ENCODE data around the gene KNSTRN. TPM values are rescaled to one million over a fixed set of nuclear protein-coding genes. Genes with fewer than 3 reads are reported as not detected.

Gene KNSTRN
- total RNA-seq, 2 experiments from 2014 or later, result 57.5 to 63.3 TPM

DNA sequence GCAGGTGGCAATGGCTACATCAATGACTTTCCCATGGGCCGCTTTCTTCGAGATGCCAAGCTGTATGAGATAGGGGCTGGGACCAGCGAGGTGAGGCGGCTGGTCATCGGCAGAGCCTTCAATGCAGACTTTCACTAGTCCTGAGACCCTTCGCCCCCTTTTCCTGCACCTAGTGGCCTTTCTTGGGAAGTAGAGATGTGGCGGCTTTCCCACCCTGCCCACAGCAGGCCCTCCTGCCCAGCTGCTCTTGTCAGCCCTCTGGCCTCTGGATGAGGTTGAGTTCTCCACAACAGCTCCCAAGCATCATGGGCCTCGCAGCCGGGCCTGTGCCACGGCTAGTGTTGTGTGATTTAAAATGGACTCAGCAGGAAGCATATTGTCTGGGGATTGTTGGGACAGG is 35.6 kb downstream of the KNSTRN start:
- no peaks in the 10 kb centered on the region for H3K27me3 Mint-ChIP-seq
- peaks cover 18% of the 10 kb centered on the region for H3K36me3 Mint-ChIP-seq (ENCODE audit: low read depth)
- no peaks in the 10 kb centered on the region for H3K9me3 Mint-ChIP-seq
- CTCF ChIA-PET, result interaction anchor here (0.8 to 2.1 kb wide), 4 partner anchors 11 to 54 kb away, joined by 3 to 7 read pairs (median 3); no protein-coding TSS in a partner anchor
- peak overlapping the region; percentile 7 for H3K27ac Mint-ChIP-seq
- peaks cover 2% of the 10 kb centered on the region for H3K4me1 Mint-ChIP-seq
- POLR2A ChIA-PET, result no interaction called here
- H3K4me3 Mint-ChIP-seq, result no peak overlapping the region
- no peak for DNase-seq

- Mint-ChIP-seq H3K4me3 (no peak overlapping the region), H3K4me1 (peaks cover 2% of the 10 kb centered on the region), H3K36me3 (ENCODE audit: low read depth) (peaks cover 10% of the 10 kb centered on the region), H3K9me3 (no peaks in the 10 kb centered on the region), H3K27ac (no peak overlapping the region), H3K27me3 (no peaks in the 10 kb centered on the region)
- POLR2A ChIA-PET, result no interaction called here
- DNase-seq, result no peak
- CTCF ChIA-PET, result interaction anchor here (1.0 to 3.9 kb wide), 3 partner anchors 13 to 76 kb away, joined by 3 to 33 read pairs (median 6); no protein-coding TSS in a partner anchor
Measured at GRCh38 chr15:40420071-40420713, 37.7 kb downstream of the KNSTRN start.

DNA sequence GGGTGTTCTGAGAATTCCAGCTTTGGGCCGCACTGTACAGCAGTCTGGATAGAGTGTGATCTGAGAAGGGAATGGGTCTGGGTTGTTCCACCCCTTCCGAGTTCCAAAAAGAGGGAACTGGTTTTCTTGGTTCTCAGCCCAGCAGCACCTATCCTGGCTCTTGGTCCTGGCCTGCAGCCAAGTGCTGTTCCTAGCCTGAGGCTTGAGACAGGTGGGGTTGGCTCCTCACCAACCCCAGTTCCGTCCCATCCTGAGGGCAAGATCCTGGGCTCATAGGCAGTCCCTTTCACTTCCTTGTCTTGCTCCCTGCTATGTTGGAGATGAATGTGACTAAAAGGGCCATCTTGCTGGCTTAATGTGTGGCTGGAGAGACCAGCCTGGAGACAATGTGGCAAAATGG is 38.3 kb downstream of the KNSTRN start:
- ChIA-PET CTCF (interaction anchor here (1.0 to 3.9 kb wide), 10 partner anchors 13 to 113 kb away, joined by 3 to 33 read pairs (median 7); partner anchors contain the start of genes CCDC9B and PLCB2), POLR2A (no interaction called here)
- no peaks in the 10 kb centered on the region for H3K27me3 Mint-ChIP-seq
- peaks cover 2% of the 10 kb centered on the region for H3K4me1 Mint-ChIP-seq
- no peaks in the 10 kb centered on the region for H3K9me3 Mint-ChIP-seq
- H3K4me3 Mint-ChIP-seq, result no peak overlapping the region
- no peak for DNase-seq
- peaks cover 6% of the 10 kb centered on the region for H3K36me3 Mint-ChIP-seq (ENCODE audit: low read depth)
- no peak overlapping the region for H3K27ac Mint-ChIP-seq

DNA sequence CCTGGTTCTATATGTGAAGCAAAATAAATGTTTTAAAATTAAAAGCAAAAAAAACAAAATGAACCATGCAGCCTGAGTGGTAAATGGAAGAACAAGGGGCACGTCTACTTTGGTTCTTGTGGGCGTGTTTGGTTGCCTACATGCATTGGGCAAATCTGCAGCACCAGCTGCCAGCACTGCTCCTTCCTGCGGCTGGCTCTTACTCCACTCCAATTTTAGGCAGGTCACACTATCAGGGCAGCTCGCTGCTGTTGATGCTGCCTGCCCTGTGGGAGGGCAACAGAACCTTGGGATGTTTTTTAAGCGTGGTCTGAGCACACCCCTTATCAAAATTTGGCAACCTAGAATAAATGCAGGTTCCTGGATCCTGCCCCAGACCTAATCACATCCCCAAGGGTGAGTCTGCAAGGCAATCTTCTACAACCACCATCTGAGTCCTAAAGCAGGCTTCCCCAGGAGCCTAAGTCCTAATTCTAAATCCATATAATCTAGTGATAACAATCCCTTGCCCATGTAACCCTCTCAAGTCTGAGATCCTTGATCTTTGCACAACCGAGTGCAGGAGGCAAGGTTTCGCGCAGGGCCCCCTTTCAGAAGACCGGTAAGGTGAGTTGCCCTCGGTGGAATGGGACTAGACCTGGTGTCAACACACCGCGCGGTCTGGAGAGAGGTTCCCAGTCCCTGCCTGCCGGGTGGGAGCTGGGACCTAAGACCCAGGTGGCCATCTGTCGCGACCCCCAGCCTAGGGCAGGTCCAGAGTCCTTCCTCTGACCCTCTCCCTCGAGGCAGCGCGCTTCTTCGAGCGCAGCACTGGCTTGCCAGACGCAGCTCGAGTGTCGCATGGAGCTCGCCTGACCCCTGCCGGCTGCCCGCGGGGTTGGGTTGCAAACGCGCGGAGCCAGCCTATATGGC is 39.0 kb downstream of the KNSTRN start:
- ChIA-PET POLR2A (no interaction called here), CTCF (interaction anchor here (0.6 to 3.9 kb wide), 41 partner anchors 8 to 178 kb away, joined by 3 to 33 read pairs (median 4); partner anchors contain the start of genes CCDC9B, INAFM2, IVD and PHGR1)
- Mint-ChIP-seq H3K9me3 (no peaks in the 10 kb centered on the region), H3K36me3 (ENCODE audit: low read depth) (peaks cover 6% of the 10 kb centered on the region), H3K27me3 (no peaks in the 10 kb centered on the region), H3K27ac (no peak overlapping the region), H3K4me1 (peaks cover 2% of the 10 kb centered on the region), H3K4me3 (no peak overlapping the region)
- peak; percentile 81 for DNase-seq

DNA sequence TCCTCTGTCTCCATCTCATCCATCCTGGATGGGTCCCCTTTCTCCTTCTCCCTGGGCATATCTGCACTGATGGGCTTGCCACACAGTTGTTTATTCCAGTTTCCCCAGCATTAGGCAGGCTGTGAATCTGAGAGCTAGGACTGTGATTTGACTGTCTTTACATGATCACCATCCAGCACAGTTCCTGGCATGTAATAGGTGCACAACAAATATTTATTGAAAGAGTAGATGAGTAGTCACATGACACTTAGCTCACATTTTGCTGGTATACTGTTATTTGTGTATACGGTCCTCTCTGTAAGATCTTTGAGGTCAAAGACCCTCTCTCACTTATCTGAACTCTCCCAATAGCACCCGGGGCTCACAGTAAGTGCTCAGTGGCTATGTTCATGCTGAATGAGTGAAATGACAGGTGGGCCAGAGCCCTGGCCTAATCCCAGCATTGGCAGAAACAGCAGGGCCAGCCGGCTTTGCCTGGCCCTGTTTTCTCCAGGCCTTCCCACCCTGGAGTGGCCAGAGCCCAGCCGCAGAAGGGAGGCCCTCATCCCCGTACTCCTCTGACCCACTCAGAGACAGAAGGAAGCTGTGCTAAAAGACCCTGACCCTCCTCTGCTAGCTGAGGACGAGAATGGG is 42.1 kb downstream of the KNSTRN start:
- DNase-seq, result no peak
- Mint-ChIP-seq H3K9me3 (no peaks in the 10 kb centered on the region), H3K4me1 (peaks cover 2% of the 10 kb centered on the region), H3K36me3 (ENCODE audit: low read depth) (no peaks in the 10 kb centered on the region), H3K4me3 (no peak overlapping the region), H3K27ac (no peak overlapping the region), H3K27me3 (no peaks in the 10 kb centered on the region)
- ChIA-PET CTCF (interaction anchor here (0.9 to 3.4 kb wide), 4 partner anchors 19 to 87 kb away, joined by 3 to 18 read pairs (median 3); no protein-coding TSS in a partner anchor), POLR2A (no interaction called here)

DNA sequence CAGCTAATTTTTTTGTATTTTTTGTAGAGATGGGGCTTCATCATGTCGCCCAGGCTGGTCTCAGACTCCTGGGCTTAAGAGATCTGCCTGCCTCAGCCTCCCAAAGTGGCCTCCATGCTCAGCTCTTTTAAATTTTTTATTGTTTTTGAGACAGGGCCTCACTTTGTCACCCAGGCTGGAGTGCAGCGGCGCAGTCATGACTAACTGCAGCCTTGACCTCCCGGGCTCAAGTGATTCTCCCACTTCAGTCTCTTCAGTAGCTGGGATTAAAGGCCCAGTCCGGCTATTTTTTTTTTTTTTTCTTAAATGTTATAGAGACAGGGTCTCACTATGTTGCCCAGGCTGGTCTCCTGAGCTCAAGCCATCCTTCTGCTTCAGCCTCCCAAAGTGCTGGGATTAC is 43.2 kb downstream of the KNSTRN start:
- H3K4me1 Mint-ChIP-seq, result peaks cover 2% of the 10 kb centered on the region
- ChIA-PET POLR2A (no interaction called here), CTCF (interaction anchor here (0.6 to 3.4 kb wide), 8 partner anchors 9 to 312 kb away, joined by 3 to 18 read pairs (median 3); no protein-coding TSS in a partner anchor)
- no peaks in the 10 kb centered on the region for H3K27me3 Mint-ChIP-seq
- H3K27ac Mint-ChIP-seq, result no peak overlapping the region
- H3K9me3 Mint-ChIP-seq, result no peaks in the 10 kb centered on the region
- H3K4me3 Mint-ChIP-seq, result no peak overlapping the region
- no peaks in the 10 kb centered on the region for H3K36me3 Mint-ChIP-seq (ENCODE audit: low read depth)
- no peak for DNase-seq

DNA sequence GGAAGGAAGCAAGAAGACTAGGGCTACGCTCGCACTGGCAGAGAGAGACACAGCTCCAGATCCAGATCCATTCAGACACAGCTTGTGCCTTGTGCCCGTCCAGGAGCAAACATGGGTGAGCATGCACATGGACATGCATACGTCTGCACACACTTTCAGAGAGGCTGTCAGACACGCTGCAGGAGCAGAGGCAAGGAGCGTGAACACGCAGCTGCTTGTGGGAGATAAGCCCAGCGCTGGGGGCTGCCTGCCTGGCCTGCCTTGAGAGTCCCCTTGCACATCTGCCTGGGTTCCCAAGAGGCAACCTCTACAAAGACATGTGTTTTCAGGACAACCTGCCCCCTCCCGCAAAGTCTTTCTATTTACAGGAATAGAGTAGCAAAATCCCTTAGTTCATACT is 44.7 kb downstream of the KNSTRN start:
- CTCF ChIA-PET, result interaction anchor here (1.0 to 3.4 kb wide), 2 partner anchors 83 to 144 kb away, joined by 3 to 18 read pairs; no protein-coding TSS in a partner anchor
- H3K27ac Mint-ChIP-seq, result no peak overlapping the region
- no peak overlapping the region for H3K4me3 Mint-ChIP-seq
- no peaks in the 10 kb centered on the region for H3K27me3 Mint-ChIP-seq
- H3K4me1 Mint-ChIP-seq, result no peaks in the 10 kb centered on the region
- no peaks in the 10 kb centered on the region for H3K9me3 Mint-ChIP-seq
- POLR2A ChIA-PET, result no interaction called here
- DNase-seq, result no peak
- H3K36me3 Mint-ChIP-seq (ENCODE audit: low read depth), result no peaks in the 10 kb centered on the region

DNA sequence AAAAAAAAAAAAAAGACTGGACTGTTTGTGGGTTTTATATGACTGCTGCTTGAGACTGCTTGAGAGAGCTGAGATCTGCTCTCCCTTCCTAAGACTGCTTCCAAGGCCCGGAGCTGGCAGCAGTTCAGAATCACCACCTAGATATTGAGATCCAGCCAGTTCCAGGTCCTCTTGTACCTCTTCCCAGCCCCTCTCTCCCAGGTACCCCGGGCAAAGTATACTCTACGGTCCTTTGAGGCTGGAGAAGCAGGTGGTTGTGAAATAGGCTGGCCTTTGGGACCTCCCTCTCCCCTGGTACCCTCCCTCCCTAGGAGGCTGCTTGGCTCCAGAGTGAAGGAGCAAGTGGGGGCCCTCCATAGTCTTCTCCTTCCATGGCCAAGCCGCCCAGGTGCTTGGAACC is 45.7 kb downstream of the KNSTRN start:
- H3K27ac Mint-ChIP-seq, result no peak overlapping the region
- no peak for DNase-seq
- ChIA-PET POLR2A (no interaction called here), CTCF (interaction anchor here (0.6 to 1.2 kb wide), 3 partner anchors 10 to 101 kb away, joined by 3 read pairs; no protein-coding TSS in a partner anchor)
- H3K4me3 Mint-ChIP-seq, result no peak overlapping the region
- no peaks in the 10 kb centered on the region for H3K9me3 Mint-ChIP-seq
- peaks cover under 1% of the 10 kb centered on the region for H3K27me3 Mint-ChIP-seq
- H3K36me3 Mint-ChIP-seq (ENCODE audit: low read depth), result no peaks in the 10 kb centered on the region
- H3K4me1 Mint-ChIP-seq, result no peaks in the 10 kb centered on the region

- Mint-ChIP-seq H3K36me3 (ENCODE audit: low read depth) (no peaks in the 10 kb centered on the region), H3K27me3 (peaks cover 6% of the 10 kb centered on the region), H3K27ac (no peak overlapping the region), H3K4me1 (no peaks in the 10 kb centered on the region), H3K4me3 (no peak overlapping the region), H3K9me3 (no peaks in the 10 kb centered on the region)
- ChIA-PET POLR2A (no interaction called here), CTCF (interaction anchor here (0.9 to 1.2 kb wide), 2 partner anchors 9 to 89 kb away, joined by 3 read pairs; no protein-coding TSS in a partner anchor)
- no peak for DNase-seq
Measured at GRCh38 chr15:40429068-40429710, 46.7 kb downstream of the KNSTRN start.

GRCh38 chr15:40430271-40430805 is 47.8 kb downstream of the KNSTRN start:
- POLR2A ChIA-PET, result interaction anchor here (0.5 kb wide), 1 partner anchor 122 kb away, joined by 4 read pairs; no protein-coding TSS in a partner anchor
- Mint-ChIP-seq H3K4me3 (no peak overlapping the region), H3K27ac (no peak overlapping the region), H3K4me1 (peaks cover 2% of the 10 kb centered on the region), H3K27me3 (peaks cover 17% of the 10 kb centered on the region), H3K9me3 (no peaks in the 10 kb centered on the region), H3K36me3 (ENCODE audit: low read depth) (no peaks in the 10 kb centered on the region)
- CTCF ChIA-PET, result interaction anchor here (0.9 to 2.0 kb wide), 4 partner anchors 8 to 23 kb away, joined by 3 to 7 read pairs (median 3); no protein-coding TSS in a partner anchor
- no peak for DNase-seq

- no peak overlapping the region for H3K4me3 Mint-ChIP-seq
- DNase-seq, result no peak
- no peak overlapping the region for H3K27ac Mint-ChIP-seq
- peaks cover 59% of the 10 kb centered on the region for H3K27me3 Mint-ChIP-seq
- H3K4me1 Mint-ChIP-seq, result peaks cover 23% of the 10 kb centered on the region
- POLR2A ChIA-PET, result no interaction called here
- CTCF ChIA-PET, result interaction anchor here (1.0 to 2.3 kb wide), 4 partner anchors 13 to 91 kb away, joined by 3 to 7 read pairs (median 4); no protein-coding TSS in a partner anchor
- peaks cover 4% of the 10 kb centered on the region for H3K36me3 Mint-ChIP-seq (ENCODE audit: low read depth)
- no peaks in the 10 kb centered on the region for H3K9me3 Mint-ChIP-seq
Measured at GRCh38 chr15:40435023-40435709, 52.6 kb downstream of the KNSTRN start.

Data from activated CD4-positive, alpha-beta T cell treated with anti-CD3 and anti-CD28 coated beads, Interleukin-2, amount 10 ng/mL, durations not matched to agents 7 days and 5 days (primary cell).